Mucosa of gallbladder (tissue), 1 donor: ENCODE measurements around the gene NPAS3. TPM values are rescaled to one million over a fixed set of nuclear protein-coding genes. Genes with fewer than 3 reads are reported as not detected.

Source experiments
- DNase-seq: peaks from one replicate; pipeline ENCODE4 v3.0.0-alpha.2; 2020; ENCODE audit warnings: low spot score
- total RNA-seq: library from RNA; stranded (reverse); gene quantifications from one replicate; pipeline ENCODE4 v1.2.1, GENCODE V29; 2021
- donor health status: DM: no; HTN: no; CAD: no.

The NPAS3 gene
- total RNA-seq, 1 donor from 2014 or later = 1.8 TPM

DNA sequence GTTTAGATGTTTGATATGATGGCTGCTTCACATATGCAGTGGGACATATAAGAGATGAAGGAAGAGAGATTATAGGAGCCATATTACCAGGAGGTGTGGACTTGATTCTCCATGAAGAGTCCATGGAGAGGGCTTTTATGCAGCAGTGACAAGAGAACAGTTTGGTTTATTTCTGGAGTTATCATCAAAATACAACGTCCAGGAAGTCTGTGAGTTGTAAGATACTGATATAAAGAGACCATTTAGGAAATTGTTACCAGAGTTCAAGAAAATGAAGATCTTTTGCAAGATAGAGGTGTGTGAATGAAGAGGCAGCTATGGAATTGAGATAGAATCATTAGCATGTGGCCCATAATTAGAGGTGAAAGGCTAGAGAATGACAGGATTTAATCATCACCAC lies 431.7 kb downstream of the NPAS3 start:
- no peak for DNase-seq

DNA sequence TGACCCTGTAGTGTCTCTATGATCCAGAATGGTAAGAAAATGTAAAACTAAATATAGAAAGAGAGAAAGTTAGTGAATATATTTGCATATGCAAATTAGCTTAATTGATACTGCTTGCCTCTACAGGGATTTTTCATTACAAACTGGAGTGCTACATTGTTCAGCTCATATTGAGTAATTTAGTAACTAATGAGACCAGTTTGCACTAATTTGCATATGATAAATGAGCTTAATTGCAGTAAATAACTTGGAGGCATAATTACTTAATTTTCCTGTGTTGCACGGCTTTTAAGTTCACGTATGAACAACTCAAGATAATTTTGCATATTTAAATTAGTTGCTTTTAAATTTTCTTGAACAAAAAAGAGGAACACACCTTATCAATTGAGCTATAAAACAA lies 436.5 kb downstream of the NPAS3 start:
- no peak for DNase-seq

DNA sequence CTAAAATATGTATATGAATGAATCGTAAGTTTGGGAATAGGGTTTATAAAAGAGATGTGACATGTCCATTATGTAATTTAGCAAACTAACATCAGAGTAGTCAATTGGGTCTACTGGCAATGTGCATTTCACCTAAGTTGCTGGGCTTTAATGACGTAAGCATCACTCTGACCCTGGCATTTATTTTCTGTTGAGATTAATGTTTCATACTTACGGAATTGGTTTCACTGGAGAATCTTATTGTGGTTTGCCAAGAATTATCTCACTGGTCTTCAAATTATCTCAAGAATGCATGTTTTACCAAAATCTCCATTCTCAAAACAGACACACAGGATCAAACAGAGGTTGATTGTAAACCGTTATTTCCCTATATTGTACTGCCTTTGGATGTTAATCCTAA lies 437.1 kb downstream of the NPAS3 start:
- no peak for DNase-seq

DNA sequence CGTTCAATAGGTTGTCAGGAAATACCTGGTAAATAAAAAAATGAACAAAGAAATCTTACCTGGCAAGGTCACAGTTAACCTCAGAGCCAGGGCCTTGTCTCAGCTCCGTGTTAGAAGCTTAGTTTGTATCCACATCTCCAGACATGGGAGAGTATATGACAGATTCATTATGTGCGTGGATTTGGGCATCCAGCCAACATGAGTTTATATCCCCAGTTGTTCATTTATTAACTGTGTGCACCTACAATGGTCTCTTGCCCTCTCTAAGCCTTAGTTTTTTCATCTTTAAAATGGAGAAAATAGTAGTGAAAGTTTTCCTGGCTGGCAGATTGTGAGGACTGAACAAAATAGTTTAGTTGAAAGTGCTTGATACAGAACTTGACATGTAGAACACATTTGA lies 437.8 kb downstream of the NPAS3 start:
- no peak for DNase-seq

DNA sequence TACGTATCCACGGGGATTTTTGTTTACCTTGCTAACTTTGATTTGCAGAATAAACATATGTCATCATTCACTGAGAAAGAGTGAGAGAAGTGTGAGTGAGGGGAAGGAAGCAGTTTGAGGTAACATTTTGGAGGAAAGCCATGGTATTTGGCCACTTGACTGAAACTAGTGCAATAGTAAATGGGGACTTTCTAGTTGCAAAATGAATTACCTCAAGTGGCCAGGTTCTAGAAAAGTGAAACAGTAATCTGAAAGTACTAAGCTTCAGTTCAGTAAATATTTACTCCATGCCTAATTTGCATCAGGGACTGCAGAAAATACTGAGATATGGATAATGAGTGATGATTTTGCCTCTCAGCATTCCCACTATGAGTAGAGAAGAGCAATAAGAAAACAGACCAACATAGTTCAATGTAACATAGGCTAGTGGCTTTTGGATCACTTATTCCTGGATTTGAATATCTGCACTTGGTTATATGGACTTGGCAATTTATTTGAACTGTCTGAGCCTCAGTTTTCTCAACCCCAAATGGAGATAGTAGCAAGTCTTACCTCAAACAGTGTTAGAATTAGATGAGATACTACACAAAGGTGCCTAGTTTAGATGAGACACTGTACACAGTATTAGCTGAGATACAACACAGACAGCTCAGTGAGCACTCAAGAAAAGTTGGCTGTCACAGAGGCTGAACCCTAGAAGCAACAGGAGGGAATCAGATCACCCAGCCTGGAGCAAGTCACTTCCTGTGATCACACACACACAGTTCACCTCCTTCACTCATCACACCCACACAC lies 439.1 kb downstream of the NPAS3 start:
- no peak for DNase-seq

DNA sequence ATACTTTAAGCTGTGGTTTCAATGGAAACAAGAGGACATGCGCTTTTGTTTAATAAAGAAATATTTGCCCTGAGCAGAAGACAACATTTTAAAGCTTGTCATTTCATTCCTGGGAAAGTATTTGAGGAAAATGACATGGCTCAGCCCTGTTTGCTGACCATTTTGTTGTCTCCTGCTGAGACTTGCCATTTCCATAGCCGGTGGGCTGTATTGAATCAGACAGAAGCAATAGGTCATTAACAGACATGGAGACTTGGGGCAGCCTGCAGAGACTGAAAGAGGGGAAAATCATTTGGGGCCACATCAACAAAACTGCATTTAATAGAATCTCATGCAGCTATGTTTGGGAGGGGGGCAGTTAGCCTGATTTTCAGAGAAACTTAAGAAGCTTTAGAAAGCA lies 443.0 kb downstream of the NPAS3 start:
- no peak for DNase-seq

DNA sequence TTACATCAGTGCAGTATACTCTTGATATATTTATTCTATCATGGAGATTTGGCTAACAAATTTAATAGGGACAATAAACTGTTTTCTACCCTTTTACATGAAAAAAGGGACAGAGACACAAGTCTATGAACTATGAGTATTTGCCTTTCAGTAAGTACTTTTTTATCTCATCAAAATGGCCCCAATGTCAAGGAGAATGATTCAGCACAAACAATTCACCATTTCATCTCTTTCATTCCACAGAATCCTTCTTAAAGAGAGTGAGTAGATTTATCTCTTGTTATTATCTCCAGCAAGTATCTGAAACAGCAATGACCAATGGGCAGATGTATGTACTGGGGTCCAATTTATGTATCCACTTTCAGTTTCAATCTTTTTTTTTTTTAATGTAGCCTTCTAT lies 447.5 kb downstream of the NPAS3 start:
- no peak for DNase-seq

DNA sequence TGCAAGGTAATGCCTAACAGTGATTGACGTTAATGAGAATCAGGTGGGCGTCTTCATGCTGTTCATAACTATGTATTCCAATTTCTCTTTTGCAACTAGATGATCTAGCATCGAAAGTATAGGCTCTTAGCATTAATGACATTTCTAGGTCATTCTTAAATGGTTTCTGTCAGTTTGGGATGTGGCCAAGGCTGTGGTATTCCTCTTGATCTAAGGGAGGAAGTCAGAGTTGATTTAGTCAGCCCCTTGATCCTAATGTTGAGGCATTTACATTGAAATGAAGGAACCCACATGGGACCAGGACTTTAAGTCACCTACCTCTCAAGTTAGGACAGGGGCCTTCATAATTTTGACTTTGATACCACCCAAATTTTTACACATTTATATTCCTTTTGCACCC lies 448.1 kb downstream of the NPAS3 start:
- DNase-seq = no peak

DNA sequence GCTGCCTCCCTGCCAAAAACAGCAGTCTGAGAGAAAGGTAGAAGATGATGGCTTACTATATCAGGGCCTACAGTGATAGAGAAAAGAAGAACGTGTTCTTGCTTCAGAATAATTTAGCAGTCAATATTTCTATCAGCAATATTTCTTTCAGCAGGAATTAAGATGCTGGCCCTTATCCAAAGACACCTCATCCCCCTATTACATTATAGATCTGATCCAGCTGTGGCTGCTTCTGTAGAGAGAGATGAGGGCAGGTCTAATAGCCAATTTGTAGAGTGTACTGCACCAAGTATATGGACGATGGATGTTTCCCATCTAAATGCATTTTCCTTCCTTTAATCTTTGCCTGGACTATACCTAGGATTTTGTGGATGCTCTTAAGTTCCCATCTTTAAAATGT lies 451.7 kb downstream of the NPAS3 start:
- DNase-seq = no peak

DNA sequence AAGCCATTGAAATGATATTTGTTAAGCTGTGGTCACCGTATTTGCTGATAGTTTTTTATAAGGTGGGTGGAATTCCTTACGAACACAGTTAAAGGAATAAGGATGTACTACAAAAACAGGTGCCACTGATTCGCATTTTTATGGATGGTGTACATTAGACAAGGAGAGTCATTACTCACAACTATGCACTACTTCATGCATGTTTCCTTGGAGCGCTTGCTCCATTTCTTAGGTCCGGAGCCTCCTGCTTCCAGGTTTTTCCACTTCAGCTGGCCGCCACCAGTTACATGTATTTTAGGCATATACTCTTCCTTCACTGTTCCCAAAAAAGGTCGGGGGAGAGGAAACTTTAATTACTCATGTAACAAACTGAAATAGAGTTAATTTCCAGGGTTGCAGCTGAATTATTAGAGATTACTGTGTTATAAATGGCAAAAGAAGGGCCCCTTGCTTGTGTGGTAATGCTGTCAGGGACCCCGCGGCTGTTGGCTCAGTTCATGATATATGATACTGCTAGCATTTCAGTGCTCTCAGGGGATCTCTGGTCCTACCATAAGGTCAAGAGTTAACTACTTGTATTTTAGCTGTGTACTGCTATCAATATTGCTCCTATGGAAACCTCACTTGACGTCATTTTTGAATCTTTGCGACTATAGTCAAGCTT lies 454.7 kb downstream of the NPAS3 start:
- DNase-seq = no peak

DNA sequence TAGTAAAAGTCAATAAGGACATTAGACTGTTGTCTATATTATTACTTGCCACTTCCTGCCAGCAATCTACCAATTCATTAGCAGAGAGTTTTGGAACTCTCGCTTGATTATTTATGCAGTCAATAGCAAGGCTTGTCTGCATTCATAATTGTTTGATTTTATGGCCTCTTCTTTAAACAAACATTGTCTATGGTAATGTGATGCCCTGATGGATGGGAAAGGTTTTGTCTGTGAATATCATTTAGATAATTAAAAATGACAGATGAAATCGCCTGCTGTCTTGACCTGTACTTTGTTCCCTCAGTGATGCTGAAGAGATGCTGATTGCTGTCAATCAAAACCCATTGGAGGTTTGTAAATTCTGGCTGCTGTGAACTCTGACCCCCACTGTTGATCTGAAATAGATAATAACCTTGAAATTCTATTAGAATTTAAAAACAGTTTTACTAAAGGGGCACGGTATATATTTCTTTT lies 455.3 kb downstream of the NPAS3 start:
- no peak for DNase-seq

DNA sequence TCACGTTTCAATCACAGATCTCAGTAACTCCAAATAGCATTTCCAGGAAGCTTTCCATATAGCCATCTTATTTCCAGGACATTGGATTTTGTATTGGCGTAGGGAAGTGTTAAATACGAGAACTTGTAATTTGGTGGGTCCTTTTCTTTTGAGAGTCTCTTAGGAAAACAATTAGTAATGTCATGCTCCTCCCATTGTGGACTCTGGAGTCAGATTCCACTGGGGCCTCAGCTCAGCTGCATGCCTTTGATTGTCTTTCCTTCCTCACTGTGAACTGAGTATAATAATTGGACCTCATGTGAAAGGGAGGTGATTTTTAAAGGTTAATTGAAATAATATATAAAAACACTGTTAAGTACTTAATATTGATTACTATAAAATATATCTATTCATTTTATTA lies 462.6 kb downstream of the NPAS3 start:
- DNase-seq = no peak

DNA sequence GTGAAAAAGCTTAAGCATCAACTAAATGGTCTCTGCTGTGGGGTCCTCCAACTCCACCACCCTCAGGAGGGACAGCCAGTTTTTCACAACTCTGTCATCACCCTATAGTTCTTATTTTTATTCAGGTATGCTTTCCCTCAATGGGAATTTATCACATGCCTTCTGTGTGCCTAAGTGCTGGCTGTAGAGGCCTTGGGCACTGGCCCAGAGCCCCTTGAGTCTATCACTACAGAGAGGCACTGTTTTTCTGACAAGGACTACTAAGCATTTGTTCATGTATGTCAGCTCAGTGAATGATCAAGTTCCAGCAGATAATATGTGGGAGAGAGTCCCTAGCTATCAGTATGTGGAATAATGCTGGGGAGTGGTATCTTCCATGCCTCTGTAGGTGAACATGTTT lies 463.9 kb downstream of the NPAS3 start:
- no peak for DNase-seq

DNA sequence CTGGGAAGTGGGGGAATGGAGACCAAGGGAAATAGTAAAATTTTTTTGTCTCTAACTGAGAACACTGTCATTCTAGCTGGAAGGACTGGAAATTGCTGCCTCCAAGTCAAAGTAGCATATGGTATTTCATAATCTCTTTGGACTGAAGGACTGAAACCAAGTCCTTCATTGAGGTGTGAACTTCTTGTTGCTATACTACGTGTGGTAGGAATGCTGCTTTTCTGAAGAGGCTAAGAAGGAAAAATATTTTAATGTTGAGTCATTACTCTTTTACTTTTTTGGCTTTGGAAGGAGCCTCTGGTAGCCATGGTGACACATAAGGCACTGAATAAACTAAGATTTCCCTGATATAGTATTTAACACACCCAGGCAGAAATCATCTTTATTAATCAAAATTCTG lies 465.4 kb downstream of the NPAS3 start:
- no peak for DNase-seq

DNA sequence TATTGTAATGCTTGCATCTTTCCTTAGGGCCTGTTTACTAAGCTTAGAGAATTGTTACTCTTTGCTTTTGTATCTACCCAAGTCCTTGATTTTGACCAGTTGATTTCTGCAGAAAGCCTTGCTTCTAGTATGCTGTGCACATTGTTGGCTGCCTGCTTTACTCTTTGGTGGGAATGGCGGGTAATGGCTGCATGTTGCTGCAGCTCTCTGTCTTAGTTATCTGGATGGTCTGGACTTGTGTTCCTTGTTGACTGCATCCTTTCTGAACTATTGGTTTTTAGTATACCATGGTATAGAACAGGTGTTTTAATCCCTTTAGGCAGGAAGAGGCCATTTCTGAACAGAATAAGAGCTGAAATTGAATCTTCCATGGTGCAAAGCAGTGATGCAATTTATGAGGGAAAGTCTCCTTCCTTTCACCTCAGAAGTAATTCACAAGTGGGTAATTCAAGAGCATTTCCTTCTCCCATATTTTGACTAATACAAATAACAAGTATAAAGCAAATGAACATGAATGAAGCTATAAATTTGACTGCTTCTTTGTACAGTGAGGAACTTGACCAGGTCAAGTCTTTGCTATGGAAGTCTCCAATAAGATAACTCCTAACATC lies 466.4 kb downstream of the NPAS3 start:
- DNase-seq = no peak

DNA sequence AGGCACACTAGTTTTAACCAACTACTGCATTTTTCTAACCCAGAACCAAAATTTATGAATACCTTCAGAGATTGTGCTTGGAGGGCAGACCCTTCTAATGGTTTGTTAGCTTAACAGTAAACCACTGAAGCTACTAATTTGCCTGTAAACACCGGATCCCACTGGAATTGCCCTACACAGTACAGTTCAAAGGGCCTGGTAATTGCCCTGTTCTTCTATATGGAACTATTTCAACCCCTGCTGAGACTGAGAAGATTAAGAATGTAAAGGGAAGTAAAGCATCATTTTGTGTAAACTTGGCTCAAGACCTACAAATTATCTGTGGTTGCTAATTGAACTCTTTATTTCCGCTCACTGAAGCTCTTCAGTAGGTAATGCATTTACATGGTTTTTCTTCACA lies 468.1 kb downstream of the NPAS3 start:
- no peak for DNase-seq

DNA sequence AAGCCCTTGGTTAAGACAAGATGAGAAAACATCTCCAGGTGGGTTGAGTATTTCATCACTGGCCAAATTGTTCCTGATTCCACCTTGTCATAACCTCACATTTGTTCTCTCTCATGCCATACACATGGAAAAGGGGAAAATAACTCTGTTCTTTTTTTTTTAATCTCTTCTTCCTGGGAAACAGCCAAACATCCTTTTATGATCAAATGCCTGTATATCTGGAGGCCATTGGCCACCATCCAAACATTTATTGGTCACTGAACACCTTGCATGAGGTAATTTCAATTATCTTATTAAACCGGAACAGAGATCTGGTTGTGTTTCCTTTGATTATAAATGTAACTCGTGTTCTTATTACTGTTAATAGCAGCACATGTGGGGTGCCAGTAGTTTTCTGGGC lies 469.6 kb downstream of the NPAS3 start:
- no peak for DNase-seq

DNA sequence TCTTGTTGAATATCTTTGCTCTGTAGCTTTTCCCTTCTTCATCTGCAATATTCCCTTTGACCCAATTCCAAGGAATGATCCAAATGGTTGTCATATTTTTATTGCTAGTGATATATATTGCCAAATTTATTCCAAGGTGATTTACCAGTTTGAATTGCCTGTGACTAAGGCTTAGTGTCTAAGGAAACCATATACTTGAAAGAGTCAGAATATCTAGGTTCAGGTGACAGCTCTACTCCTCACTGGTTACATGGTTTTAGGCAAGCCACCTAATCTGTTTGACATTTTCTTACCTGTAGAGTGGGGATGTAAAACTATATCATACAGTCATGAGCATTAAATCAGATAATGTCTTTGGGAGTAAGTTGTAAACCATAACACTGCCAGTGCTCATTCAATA lies 473.8 kb downstream of the NPAS3 start:
- no peak for DNase-seq

DNA sequence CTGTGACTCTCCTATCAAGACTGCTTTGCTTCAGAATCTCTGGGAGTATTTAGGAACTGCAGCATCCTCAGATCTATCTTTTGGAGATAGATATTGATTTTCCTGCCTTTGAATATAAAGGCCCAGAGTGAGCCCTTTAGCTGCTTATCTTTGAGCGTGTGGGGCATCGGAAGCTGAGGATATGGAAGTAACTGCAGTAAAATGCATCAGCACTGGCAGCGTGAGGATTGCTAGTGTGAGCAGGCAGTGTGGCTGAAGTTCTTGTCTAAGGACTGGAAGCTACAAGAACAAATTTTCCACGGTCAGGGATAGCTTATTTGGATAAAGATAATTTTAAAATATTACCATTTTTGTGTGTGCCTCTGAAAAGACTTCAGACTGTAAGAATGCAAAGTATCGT lies 474.7 kb downstream of the NPAS3 start:
- DNase-seq = no peak

DNA sequence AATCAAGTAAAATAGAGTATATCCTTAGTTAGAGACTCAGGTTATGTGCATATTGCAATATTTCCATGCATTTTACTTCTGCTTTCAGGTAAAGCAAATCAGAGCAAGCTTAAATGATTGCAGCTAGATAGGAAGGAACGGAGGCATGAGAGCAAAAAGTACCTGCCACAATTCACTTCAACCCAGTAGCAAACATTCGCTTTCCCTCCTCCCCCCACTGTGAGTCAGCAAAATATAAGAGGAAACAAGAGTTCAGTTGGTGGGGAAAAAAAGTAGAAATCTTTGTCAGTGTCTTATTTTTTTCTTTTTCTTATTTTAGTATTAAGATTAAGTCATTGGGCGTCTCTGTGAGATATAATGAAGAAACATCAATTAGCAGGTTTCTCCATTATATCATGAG lies 475.4 kb downstream of the NPAS3 start:
- DNase-seq = no peak

DNA sequence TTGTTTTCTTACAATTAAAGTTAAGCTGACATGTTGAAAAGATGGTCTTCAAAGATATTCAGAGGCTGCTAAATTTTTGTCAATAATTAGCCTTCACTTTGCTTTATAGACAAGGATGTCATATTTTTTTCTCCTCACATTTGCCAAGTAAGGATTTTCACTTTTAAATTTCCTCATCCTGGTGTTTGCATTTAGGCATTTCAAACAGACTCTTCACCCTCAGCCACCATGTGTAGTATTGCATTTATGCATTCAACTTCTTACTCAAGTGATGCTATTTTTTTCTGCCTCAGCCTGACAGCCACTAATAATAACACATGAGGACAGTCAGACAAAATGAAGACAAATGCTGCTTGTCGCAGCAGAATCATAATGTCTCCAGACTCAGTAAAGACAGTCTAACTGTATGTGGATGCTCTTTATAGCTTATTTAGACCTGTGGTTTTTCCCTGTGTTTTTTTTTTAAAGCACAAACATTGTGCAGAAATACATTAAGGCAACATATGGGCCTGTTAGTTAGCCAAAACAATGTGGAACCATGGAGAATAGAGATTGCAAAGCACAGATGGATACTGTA lies 481.5 kb downstream of the NPAS3 start:
- DNase-seq = no peak

DNA sequence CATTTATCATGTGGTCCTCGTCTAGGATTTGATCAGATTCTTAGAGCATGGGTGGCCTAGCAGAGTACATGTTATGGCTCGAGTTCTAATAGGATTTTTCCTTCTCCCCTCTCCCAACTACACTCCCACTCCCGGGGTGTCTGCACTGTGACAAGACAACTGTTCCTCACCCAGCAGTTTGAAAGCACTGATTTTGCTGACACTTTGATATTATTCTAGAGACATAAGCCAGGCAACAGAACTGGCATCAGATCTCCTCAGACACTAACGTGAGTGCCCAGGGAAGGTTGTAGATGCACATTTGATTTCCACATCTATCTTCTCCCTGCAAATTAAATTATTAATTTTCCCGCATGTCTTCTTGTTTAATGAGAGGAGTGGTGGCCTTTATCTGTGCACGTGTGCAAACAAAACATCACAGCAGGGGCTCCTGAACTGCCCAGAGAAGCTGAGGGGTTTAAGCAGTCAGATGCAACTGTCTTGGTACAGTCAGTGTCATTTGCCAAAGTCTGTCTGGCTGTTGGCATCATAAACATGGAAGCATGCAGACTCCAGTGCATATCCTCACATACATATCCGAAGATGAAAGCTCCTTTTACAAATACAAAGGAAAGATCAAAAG lies 491.8 kb downstream of the NPAS3 start:
- DNase-seq = no peak
